ENCODE measurements around the gene GLYATL2.

Gene GLYATL2

DNA sequence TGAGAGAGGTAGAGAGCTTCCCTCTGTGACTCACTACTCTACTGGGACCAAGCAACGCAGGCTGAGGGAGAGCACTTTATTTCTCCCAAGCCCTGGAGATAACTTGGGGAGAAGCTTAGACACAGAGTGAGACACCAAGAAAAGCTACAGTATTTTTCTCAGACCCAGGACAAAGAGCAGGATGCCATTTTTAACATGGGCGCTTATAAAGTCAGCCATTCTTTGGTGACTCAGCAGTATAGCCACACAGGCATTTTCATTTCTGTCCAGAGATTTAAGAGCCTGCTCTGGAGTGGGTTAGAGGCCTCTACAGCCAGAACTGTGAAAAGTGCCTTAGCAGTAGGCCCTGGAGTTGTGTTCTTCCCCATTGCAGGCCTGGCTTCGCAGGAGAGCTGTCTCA, 57.8 kb downstream of the GLYATL2 start:
- TF ChIP-seq, protein P1, sequence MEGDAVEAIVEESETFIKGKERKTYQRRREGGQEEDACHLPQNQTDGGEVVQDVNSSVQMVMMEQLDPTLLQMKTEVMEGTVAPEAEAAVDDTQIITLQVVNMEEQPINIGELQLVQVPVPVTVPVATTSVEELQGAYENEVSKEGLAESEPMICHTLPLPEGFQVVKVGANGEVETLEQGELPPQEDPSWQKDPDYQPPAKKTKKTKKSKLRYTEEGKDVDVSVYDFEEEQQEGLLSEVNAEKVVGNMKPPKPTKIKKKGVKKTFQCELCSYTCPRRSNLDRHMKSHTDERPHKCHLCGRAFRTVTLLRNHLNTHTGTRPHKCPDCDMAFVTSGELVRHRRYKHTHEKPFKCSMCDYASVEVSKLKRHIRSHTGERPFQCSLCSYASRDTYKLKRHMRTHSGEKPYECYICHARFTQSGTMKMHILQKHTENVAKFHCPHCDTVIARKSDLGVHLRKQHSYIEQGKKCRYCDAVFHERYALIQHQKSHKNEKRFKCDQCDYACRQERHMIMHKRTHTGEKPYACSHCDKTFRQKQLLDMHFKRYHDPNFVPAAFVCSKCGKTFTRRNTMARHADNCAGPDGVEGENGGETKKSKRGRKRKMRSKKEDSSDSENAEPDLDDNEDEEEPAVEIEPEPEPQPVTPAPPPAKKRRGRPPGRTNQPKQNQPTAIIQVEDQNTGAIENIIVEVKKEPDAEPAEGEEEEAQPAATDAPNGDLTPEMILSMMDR (IDR thresholded peaks at IDR 0.05; ENCODE audit: control insufficient read depth, extremely low read depth, insufficient read depth) = no peak
- H3K4me3 ChIP-seq (ENCODE audit: low read depth, low read length) = no peak overlapping the region
- no peak for DNase-seq (ENCODE audit: low read depth)

DNA sequence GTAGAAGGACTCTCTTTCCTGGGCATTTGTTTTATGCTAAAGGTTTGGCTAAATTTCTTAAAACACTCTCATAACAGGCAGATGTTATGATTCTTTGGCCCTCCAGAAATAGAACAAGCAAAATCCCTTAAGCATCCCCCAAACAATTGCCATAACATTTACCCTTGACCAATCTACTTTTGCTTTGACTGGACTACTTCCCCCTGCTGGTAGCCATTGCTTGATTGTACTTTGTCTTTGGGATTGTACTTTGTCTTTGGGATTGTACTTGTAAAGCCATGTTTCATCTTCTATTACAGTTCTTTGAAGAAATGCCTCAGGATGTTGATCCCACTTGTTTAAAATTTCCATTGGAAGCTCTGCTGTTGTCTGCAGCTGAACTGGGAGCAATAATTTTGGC, 59.5 kb downstream of the GLYATL2 start:
- no peak for DNase-seq (ENCODE audit: low read depth)
- TF ChIP-seq, protein P1 (IDR thresholded peaks at IDR 0.05; ENCODE audit: control insufficient read depth, extremely low read depth, insufficient read depth) = no peak
- no peak overlapping the region for H3K4me3 ChIP-seq (ENCODE audit: low read depth, low read length)
